KMS-11 (cell line): ENCODE data around the gene WDR18.

Experiments used
- H2AFZ ChIP-seq: fragments of 200-600 bp; sonication (generic); 2 replicates; pipeline ENCODE4 v1.6.1; 2016; ENCODE audit warnings: antibody characterized with exemption, mixed run types, low read depth
- H3K27ac ChIP-seq: fragments of 200-600 bp; sonication (generic); 2 replicates; pipeline ENCODE4 v1.6.1; 2016; ENCODE audit warnings: mild to moderate bottlenecking, mixed run types
- H3K27me3 ChIP-seq: fragments of 200-600 bp; sonication (generic); 2 replicates; pipeline ENCODE4 v1.6.1; 2017; ENCODE audit warnings: mild to moderate bottlenecking, low read depth, mixed run types, moderate library complexity; ENCODE audit not compliant: insufficient read depth
- H3K36me3 ChIP-seq: fragments of 200-600 bp; sonication (generic); 2 replicates; pipeline ENCODE4 v1.6.1; 2017; ENCODE audit warnings: mild to moderate bottlenecking, mixed run types; ENCODE audit not compliant: insufficient read depth
- H3K4me1 ChIP-seq: fragments of 200-600 bp; sonication (generic); 2 replicates; pipeline ENCODE4 v1.6.1; 2016; ENCODE audit warnings: mild to moderate bottlenecking, low read depth, mixed run types; ENCODE audit not compliant: poor library complexity, severe bottlenecking
- H3K4me2 ChIP-seq: fragments of 200-600 bp; sonication (generic); 2 replicates; pipeline ENCODE4 v1.7.0; 2016; ENCODE audit warnings: mild to moderate bottlenecking, mixed run types
- H3K4me3 ChIP-seq: fragments of 200-600 bp; sonication (generic); IDR thresholded peaks from 2 replicates; pipeline ENCODE4 v1.6.1; 2017; ENCODE audit warnings: low read depth, low read length, mixed read lengths; ENCODE audit not compliant: insufficient read depth
- H3K79me2 ChIP-seq: fragments of 200-600 bp; sonication (generic); 2 replicates; pipeline ENCODE4 v1.6.1; 2016; ENCODE audit warnings: low read depth, mixed run types; ENCODE audit not compliant: insufficient read depth
- H3K9ac ChIP-seq: fragments of 200-600 bp; sonication (generic); 2 replicates; pipeline ENCODE4 v1.6.1; 2016; ENCODE audit warnings: mild to moderate bottlenecking, mixed run types
- H4K20me1 ChIP-seq: fragments of 200-600 bp; sonication (generic); 2 replicates; pipeline ENCODE4 v1.6.1; 2016; ENCODE audit warnings: mild to moderate bottlenecking, mixed run types; ENCODE audit not compliant: insufficient read depth
- CTCF ChIP-seq: fragments of 200-600 bp; sonication (generic); conservative IDR thresholded peaks from 2 replicates; pipeline ENCODE4 v1.6.1; 2017; ENCODE audit warnings: low read depth, mild to moderate bottlenecking, antibody characterized with exemption, low read length, moderate library complexity, mixed read lengths

Gene WDR18

GRCh38 chr19:1041835-1042685, 57.9 kb downstream of the WDR18 start:
- Histone ChIP-seq H3K79me2 (no peaks in the 10 kb centered on the region), H3K9ac (no peak overlapping the region), H3K27ac (no peak overlapping the region), H3K36me3 (no peaks in the 10 kb centered on the region), H2AFZ (no peak overlapping the region), H3K27me3 (no peaks in the 10 kb centered on the region), H4K20me1 (no peaks in the 10 kb centered on the region), H3K4me3 (no peak overlapping the region), H3K4me2 (no peak overlapping the region), H3K4me1 (peaks cover 27% of the 10 kb centered on the region)
- TF ChIP-seq CTCF = no peak

GRCh38 chr19:1042689-1043511, 58.8 kb downstream of the WDR18 start:
- Histone ChIP-seq H3K9ac (no peak overlapping the region), H3K4me2 (no peak overlapping the region), H3K4me1 (peaks cover 18% of the 10 kb centered on the region), H2AFZ (no peak overlapping the region), H3K27ac (no peak overlapping the region), H3K27me3 (no peaks in the 10 kb centered on the region), H3K4me3 (no peak overlapping the region), H4K20me1 (no peaks in the 10 kb centered on the region), H3K79me2 (no peaks in the 10 kb centered on the region), H3K36me3 (no peaks in the 10 kb centered on the region)
- no peak for TF ChIP-seq CTCF
